ENCODE results near the gene NAXE. TPM values are rescaled to one million over a fixed set of nuclear protein-coding genes. Genes with fewer than 3 reads are reported as not detected.

NAXE gene
- total and polyA plus RNA-seq, 2 experiments from 2014 or later = 117 to 198 TPM

GRCh38 chr1:156582388-156583017 is 9.1 kb upstream of the NAXE start:
- Histone ChIP-seq H3K4me3 (no peak overlapping the region), H3K36me3 (replicated peaks; ENCODE audit: insufficient read depth, low read depth) (no peaks in the 10 kb centered on the region), H2AFZ (no peak overlapping the region), H3K27me3 (no peaks in the 10 kb centered on the region), H3K9me3 (ENCODE audit: low read depth) (no peaks in the 10 kb centered on the region), H3K9me2 (replicated peaks; ENCODE audit: insufficient read depth) (no peaks in the 10 kb centered on the region), H4K20me1 (ENCODE audit: insufficient read depth, poor library complexity, severe bottlenecking) (no peaks in the 10 kb centered on the region), H3K79me2 (no peaks in the 10 kb centered on the region), H3K4me1 (ENCODE audit: insufficient read depth) (no peaks in the 10 kb centered on the region), H3K27ac (no peak overlapping the region), H3K4me2 (no peak overlapping the region)
- WGBS (ENCODE audit: low lambda C conversion rate, missing lambda C conversion rate) = 85% methylated on average over 9 of the region's 9 CpGs
- TF ChIP-seq EZH2phosphoT487 (IDR thresholded peaks at IDR 0.05; ENCODE audit: low read depth, severe bottlenecking, unreplicated experiment) = no peak
- TF ChIP-seq CTCF (IDR thresholded peaks at IDR 0.05; ENCODE audit: poor library complexity) = no peak
- TF ChIP-seq EZH2 (IDR thresholded peaks at IDR 0.05; ENCODE audit: borderline replicate concordance) = no peak
- no peak for DNase-seq (ENCODE audit: low spot score)

- Histone ChIP-seq H4K20me1 (ENCODE audit: insufficient read depth, poor library complexity, severe bottlenecking) (no peaks in the 10 kb centered on the region), H3K9me3 (ENCODE audit: low read depth) (no peaks in the 10 kb centered on the region), H3K4me2 (no peak overlapping the region), H3K4me1 (ENCODE audit: insufficient read depth) (no peaks in the 10 kb centered on the region), H3K27me3 (no peaks in the 10 kb centered on the region), H3K79me2 (no peaks in the 10 kb centered on the region), H3K27ac (no peak overlapping the region), H3K9me2 (replicated peaks; ENCODE audit: insufficient read depth) (no peaks in the 10 kb centered on the region), H3K4me3 (no peak overlapping the region), H2AFZ (no peak overlapping the region), H3K36me3 (replicated peaks; ENCODE audit: insufficient read depth, low read depth) (no peaks in the 10 kb centered on the region)
- DNase-seq (ENCODE audit: low spot score) = peak; percentile 91
- WGBS (ENCODE audit: low lambda C conversion rate, missing lambda C conversion rate) = 54% methylated on average over 20 of the region's 20 CpGs
- TF ChIP-seq EZH2phosphoT487 (IDR thresholded peaks at IDR 0.05; ENCODE audit: low read depth, severe bottlenecking, unreplicated experiment) (no peak), CTCF (IDR thresholded peaks at IDR 0.05; ENCODE audit: poor library complexity) (peak; percentile 82), EZH2 (IDR thresholded peaks at IDR 0.05; ENCODE audit: borderline replicate concordance) (no peak)
These were observed 7.6 kb upstream of the NAXE start for GRCh38 chr1:156583821-156584622.

GRCh38 chr1:156584813-156585212 is 6.8 kb upstream of the NAXE start:
- no peak overlapping the region for H3K4me2 ChIP-seq
- TF ChIP-seq CTCF (IDR thresholded peaks at IDR 0.05; ENCODE audit: poor library complexity) = peak; percentile 36
- no peak for TF ChIP-seq EZH2phosphoT487 (IDR thresholded peaks at IDR 0.05; ENCODE audit: low read depth, severe bottlenecking, unreplicated experiment)

More at GRCh38 chr1:156584813-156585212, 6.8 kb upstream of the NAXE start:
- H3K9me2 ChIP-seq (replicated peaks; ENCODE audit: insufficient read depth) = no peaks in the 10 kb centered on the region
- DNase-seq (ENCODE audit: low spot score) = peak; percentile 34
- no peak overlapping the region for H3K4me3 ChIP-seq
- no peaks in the 10 kb centered on the region for H4K20me1 ChIP-seq (ENCODE audit: insufficient read depth, poor library complexity, severe bottlenecking)
- no peak overlapping the region for H2AFZ ChIP-seq
- H3K27ac ChIP-seq = no peak overlapping the region
- H3K4me1 ChIP-seq (ENCODE audit: insufficient read depth) = no peaks in the 10 kb centered on the region
- no peaks in the 10 kb centered on the region for H3K27me3 ChIP-seq
- no peaks in the 10 kb centered on the region for H3K36me3 ChIP-seq (replicated peaks; ENCODE audit: insufficient read depth, low read depth)
- H3K79me2 ChIP-seq = no peaks in the 10 kb centered on the region
- no peaks in the 10 kb centered on the region for H3K9me3 ChIP-seq (ENCODE audit: low read depth)
- WGBS (ENCODE audit: low lambda C conversion rate, missing lambda C conversion rate) = 30% methylated on average over 10 of the region's 11 CpGs
